Right lobe of liver (tissue), 4 donors: ENCODE data around the gene ALCAM.

Source experiments
- POLR2A ChIP-seq: fragments of 450-650 bp; IDR thresholded peaks from one replicate; pipeline ENCODE4 v1.6.1; 2017; ENCODE audit warnings: antibody characterized with exemption, mild to moderate bottlenecking
- TF ChIP-seq, protein P1 (sequence below), 4 donors: fragments of 200-600 bp in 3 of 4; fragments of 450-650 bp in 1 of 4; IDR thresholded peaks; one replicate each; pipeline versions ENCODE4 v1.5.1 to v1.8.0; 2016 to 2022; ENCODE audit warnings: antibody characterized with exemption in 4 of 4, mild to moderate bottlenecking in 2 of 4
- donor health status: DM: no; HTN: no; CAD: no.
- donor health status: DM: no; HTN: no; CAD: no.
- donor health status: DM: no; HTN: yes; CAD: no.

DNA sequence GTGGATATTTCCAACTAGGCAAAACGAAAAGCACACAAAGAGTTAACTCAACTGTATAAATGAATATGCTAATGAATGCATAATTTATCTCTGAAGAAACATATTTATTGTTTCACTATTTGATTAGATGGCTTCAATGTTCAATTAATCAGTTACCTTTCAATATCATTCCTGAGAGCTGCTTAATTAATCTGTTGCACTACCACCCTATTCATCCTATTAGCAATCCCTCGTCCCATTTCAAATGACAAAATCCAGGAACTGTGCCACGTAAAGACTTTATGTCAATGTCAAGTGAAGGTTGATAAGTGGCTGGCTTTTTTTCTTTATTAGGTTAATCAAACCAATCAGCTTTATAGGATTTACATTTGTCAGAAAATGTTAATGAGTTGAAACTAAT is 82.7 kb downstream of the ALCAM start:
- no peak for TF ChIP-seq POLR2A
- TF ChIP-seq, protein P1, sequence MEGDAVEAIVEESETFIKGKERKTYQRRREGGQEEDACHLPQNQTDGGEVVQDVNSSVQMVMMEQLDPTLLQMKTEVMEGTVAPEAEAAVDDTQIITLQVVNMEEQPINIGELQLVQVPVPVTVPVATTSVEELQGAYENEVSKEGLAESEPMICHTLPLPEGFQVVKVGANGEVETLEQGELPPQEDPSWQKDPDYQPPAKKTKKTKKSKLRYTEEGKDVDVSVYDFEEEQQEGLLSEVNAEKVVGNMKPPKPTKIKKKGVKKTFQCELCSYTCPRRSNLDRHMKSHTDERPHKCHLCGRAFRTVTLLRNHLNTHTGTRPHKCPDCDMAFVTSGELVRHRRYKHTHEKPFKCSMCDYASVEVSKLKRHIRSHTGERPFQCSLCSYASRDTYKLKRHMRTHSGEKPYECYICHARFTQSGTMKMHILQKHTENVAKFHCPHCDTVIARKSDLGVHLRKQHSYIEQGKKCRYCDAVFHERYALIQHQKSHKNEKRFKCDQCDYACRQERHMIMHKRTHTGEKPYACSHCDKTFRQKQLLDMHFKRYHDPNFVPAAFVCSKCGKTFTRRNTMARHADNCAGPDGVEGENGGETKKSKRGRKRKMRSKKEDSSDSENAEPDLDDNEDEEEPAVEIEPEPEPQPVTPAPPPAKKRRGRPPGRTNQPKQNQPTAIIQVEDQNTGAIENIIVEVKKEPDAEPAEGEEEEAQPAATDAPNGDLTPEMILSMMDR (IDR thresholded peaks at IDR 0.05), result no peak
